ENCODE measurements around the gene ADNP. TPM values are rescaled to one million over a fixed set of nuclear protein-coding genes. Genes with fewer than 3 reads are reported as not detected.

The ADNP gene
- total RNA-seq, 1 donor from 2014 or later: 92.7 TPM

GRCh38 chr20:50975701-50976330, 44.6 kb upstream of the ADNP start:
- H3K4me1 Mint-ChIP-seq (ENCODE audit: unreplicated experiment): peaks cover 3% of the 10 kb centered on the region
- H3K9me3 Mint-ChIP-seq (ENCODE audit: unreplicated experiment): no peaks in the 10 kb centered on the region
- peaks cover 5% of the 10 kb centered on the region for H3K27me3 Mint-ChIP-seq (ENCODE audit: unreplicated experiment)
- DNase-seq (ENCODE audit: low spot score): no peak
- no peak overlapping the region for H3K27ac Mint-ChIP-seq (ENCODE audit: unreplicated experiment)
- H3K4me3 Mint-ChIP-seq (ENCODE audit: unreplicated experiment): no peak overlapping the region
- TF ChIP-seq, protein P1, sequence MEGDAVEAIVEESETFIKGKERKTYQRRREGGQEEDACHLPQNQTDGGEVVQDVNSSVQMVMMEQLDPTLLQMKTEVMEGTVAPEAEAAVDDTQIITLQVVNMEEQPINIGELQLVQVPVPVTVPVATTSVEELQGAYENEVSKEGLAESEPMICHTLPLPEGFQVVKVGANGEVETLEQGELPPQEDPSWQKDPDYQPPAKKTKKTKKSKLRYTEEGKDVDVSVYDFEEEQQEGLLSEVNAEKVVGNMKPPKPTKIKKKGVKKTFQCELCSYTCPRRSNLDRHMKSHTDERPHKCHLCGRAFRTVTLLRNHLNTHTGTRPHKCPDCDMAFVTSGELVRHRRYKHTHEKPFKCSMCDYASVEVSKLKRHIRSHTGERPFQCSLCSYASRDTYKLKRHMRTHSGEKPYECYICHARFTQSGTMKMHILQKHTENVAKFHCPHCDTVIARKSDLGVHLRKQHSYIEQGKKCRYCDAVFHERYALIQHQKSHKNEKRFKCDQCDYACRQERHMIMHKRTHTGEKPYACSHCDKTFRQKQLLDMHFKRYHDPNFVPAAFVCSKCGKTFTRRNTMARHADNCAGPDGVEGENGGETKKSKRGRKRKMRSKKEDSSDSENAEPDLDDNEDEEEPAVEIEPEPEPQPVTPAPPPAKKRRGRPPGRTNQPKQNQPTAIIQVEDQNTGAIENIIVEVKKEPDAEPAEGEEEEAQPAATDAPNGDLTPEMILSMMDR (IDR thresholded peaks at IDR 0.05; ENCODE audit: unreplicated experiment): no peak
- H3K36me3 Mint-ChIP-seq (ENCODE audit: low read depth, unreplicated experiment): no peaks in the 10 kb centered on the region

- Mint-ChIP-seq H3K4me1 (ENCODE audit: unreplicated experiment) (no peaks in the 10 kb centered on the region), H3K36me3 (ENCODE audit: low read depth, unreplicated experiment) (no peaks in the 10 kb centered on the region), H3K4me3 (ENCODE audit: unreplicated experiment) (no peak overlapping the region), H3K9me3 (ENCODE audit: unreplicated experiment) (no peaks in the 10 kb centered on the region), H3K27ac (ENCODE audit: unreplicated experiment) (no peak overlapping the region), H3K27me3 (ENCODE audit: unreplicated experiment) (no peaks in the 10 kb centered on the region)
- DNase-seq (ENCODE audit: low spot score): no peak
- TF ChIP-seq, protein P1 (IDR thresholded peaks at IDR 0.05; ENCODE audit: unreplicated experiment): no peak
Observed at GRCh38 chr20:50969912-50970311, 38.7 kb upstream of the ADNP start.

DNA sequence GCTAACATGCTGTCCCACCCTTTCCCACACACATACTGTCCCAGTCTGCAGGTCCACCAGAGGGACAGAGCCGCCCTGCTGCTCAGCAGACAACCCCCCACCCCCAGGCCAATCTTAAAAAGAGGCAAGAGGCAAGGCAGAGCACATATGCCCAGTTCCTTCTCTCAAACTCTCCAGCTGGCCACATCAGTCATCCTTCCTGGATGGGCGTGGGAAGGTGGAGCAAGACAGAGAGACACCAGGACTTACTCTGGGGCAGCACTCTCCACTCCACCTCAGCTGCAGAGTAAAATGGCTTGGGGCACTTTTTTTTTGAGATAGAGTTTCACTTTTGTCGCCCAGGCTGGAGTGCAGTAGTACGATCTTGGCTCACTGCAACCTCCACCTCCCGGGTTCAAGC, 38.2 kb upstream of the ADNP start:
- no peaks in the 10 kb centered on the region for H3K27me3 Mint-ChIP-seq (ENCODE audit: unreplicated experiment)
- TF ChIP-seq, protein P1 (IDR thresholded peaks at IDR 0.05; ENCODE audit: unreplicated experiment): no peak
- no peak overlapping the region for H3K4me3 Mint-ChIP-seq (ENCODE audit: unreplicated experiment)
- H3K27ac Mint-ChIP-seq (ENCODE audit: unreplicated experiment): no peak overlapping the region
- H3K9me3 Mint-ChIP-seq (ENCODE audit: unreplicated experiment): no peaks in the 10 kb centered on the region
- H3K36me3 Mint-ChIP-seq (ENCODE audit: low read depth, unreplicated experiment): no peaks in the 10 kb centered on the region
- DNase-seq (ENCODE audit: low spot score): no peak
- H3K4me1 Mint-ChIP-seq (ENCODE audit: unreplicated experiment): no peaks in the 10 kb centered on the region

DNA sequence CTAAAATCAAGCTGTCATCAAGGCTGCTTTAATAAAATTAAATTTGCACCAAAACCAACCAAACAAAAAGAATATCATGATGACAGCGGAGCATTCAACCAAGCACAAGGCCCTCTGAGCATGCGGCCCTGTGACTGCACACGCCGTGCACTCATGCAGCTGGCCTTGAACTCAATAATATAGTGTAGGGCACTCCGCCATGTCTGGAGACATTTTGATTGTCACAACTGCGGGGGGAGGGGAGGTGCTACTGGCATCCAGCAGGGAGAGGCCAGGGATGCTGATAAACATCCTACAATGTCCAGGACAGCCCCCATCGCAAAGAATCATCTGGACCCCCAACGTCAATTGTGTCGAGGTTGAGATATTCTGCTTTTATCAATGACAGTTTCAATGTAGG, 37.1 kb upstream of the ADNP start:
- DNase-seq (ENCODE audit: low spot score): no peak
- no peaks in the 10 kb centered on the region for H3K36me3 Mint-ChIP-seq (ENCODE audit: low read depth, unreplicated experiment)
- H3K4me3 Mint-ChIP-seq (ENCODE audit: unreplicated experiment): no peak overlapping the region
- no peaks in the 10 kb centered on the region for H3K27me3 Mint-ChIP-seq (ENCODE audit: unreplicated experiment)
- no peak overlapping the region for H3K27ac Mint-ChIP-seq (ENCODE audit: unreplicated experiment)
- no peaks in the 10 kb centered on the region for H3K9me3 Mint-ChIP-seq (ENCODE audit: unreplicated experiment)
- TF ChIP-seq, protein P1 (IDR thresholded peaks at IDR 0.05; ENCODE audit: unreplicated experiment): no peak
- no peaks in the 10 kb centered on the region for H3K4me1 Mint-ChIP-seq (ENCODE audit: unreplicated experiment)

GRCh38 chr20:50967586-50967985, 36.3 kb upstream of the ADNP start:
- Mint-ChIP-seq H3K9me3 (ENCODE audit: unreplicated experiment) (no peaks in the 10 kb centered on the region), H3K36me3 (ENCODE audit: low read depth, unreplicated experiment) (no peaks in the 10 kb centered on the region), H3K4me1 (ENCODE audit: unreplicated experiment) (no peaks in the 10 kb centered on the region), H3K27ac (ENCODE audit: unreplicated experiment) (no peak overlapping the region), H3K27me3 (ENCODE audit: unreplicated experiment) (no peaks in the 10 kb centered on the region), H3K4me3 (ENCODE audit: unreplicated experiment) (no peak overlapping the region)
- TF ChIP-seq, protein P1 (IDR thresholded peaks at IDR 0.05; ENCODE audit: unreplicated experiment): no peak
- no peak for DNase-seq (ENCODE audit: low spot score)
